Ramos (cell line): ENCODE results near the gene CLEC19A.

Experiments used
- in situ Hi-C: fragments of 300-500 bp; cut with MboI; formaldehyde crosslinking; loops from one replicate; pipeline ENCODE4 v1.14.3; 2022; ENCODE audit warnings: low sequenced_read_pairs; ENCODE audit not compliant: unreplicated experiment

CLEC19A gene

DNA sequence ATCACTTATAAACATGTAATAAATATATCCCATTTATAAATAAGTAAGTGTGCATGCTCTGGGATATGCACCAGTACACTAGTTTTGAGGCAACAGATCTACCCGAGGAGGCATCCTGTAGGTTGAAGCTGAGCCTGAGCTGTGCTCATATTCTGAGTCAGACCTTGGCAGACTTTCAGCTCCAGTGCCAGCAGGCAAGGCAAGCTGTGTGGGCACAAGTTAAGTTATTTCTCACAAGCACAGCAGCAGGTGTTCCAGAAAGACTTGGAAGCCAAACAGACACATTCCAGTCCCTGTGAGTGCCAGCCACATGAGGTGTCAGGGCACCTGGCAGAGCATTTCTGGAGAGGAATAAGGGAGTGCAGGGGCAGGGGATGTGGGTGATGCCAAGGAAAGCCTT, 1.3 kb upstream of the CLEC19A start:
- in situ Hi-C loops, result no loop called here

- in situ Hi-C loops, result no loop called here
Observed at GRCh38 chr16:19286827-19287226, 1.3 kb downstream of the CLEC19A start.

GRCh38 chr16:19287241-19287640, 1.7 kb downstream of the CLEC19A start:
- in situ Hi-C loops, result no loop called here

DNA sequence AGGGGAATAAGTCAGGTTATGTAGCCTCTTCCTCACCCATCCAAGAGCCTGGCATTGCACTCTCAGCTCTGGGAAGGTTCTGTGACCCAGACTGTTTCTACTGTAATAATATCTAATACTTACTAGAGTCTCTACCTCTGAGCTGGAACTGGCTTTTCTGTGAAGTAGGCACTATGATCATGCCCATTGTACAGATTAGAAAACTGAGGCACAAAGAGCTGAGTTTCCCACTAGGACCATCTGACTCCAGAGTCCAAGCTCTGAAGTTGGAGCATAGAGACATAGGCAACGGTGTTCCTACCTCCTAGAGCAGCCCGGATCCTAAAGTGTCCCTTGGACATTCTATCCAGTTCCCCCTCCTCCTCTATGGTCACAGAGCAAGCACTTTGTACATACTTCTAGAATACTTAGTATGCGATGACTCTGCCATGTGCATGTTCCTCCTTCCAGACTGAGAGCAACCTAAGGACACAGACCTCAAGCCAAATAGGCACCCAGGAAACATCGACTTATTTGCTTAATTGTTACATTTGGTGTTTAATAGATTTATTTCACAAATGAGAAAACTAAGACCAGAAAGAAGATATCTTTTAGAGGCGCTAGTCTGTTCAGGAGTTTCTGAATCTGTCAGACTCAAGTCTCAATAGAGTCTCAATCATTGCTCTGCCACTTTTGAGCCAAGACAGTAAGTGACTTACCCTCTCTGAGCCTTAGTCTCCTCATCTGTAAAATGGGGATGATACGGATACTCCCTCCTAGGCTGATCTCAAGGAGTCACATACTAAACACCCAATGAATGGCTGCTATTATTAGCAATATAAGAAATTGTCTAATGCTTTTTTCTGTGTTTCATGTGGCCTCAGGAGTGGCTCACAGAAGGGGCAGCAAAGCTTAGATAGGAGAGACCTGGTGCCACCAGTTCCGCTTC, 3.6 kb downstream of the CLEC19A start:
- in situ Hi-C loops, result no loop called here

DNA sequence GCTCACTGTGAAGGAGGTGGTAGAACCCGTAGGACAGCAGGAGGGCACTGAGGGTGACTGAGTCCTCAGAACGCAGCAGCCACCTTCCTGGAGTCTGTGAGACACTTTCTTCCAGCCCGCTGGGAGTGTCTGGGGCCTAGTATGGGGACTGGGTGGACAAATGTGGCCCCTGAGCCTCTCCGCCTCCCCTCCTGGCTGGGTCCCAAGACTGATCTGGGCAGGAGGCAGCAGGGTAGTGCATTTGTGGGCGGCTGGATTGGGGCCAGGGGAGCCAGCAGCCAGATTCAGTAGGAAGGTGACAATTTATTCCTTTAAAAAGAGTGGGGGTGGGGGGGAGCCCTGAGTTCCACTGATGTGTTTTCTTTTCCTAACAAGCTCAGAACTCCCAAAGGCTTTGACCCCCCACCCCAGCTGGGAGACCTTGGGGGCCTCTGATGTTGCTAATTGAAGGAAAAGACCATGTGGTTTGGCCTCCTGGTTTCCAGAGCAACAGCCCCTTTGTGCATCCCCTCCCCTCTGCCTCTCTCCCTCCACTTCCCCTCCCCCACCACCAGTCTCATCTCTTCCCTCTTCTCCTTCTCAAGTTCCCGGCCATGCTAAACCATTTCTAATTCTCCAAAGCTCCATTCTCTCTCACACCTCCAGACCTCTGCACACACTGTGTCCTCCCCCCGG, 4.4 kb downstream of the CLEC19A start:
- in situ Hi-C loops, result no loop called here

- in situ Hi-C loops, result no loop called here
Observed at GRCh38 chr16:19290860-19291259, 5.3 kb downstream of the CLEC19A start.

GRCh38 chr16:19291475-19291874, 5.9 kb downstream of the CLEC19A start:
- in situ Hi-C loops, result no loop called here

DNA sequence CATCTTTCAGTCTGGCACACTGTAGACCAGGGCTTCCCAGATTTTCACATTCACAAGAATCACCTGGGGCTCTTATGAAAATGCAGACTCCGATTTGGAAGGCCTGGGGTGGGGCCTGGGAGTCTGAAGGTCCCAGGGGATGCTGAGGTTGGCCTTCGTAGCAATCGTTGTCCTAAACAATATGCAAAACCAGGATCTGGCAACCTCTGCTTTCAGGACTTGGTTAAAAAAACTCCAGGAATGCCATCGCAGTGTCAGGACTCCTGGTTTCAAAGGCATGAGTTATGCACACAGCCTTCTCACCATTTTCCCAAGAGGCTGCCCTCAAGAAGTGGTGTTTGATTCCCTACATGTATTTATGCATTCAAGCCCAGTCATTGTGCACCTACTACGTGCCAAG, 6.7 kb downstream of the CLEC19A start:
- in situ Hi-C loops, result no loop called here

DNA sequence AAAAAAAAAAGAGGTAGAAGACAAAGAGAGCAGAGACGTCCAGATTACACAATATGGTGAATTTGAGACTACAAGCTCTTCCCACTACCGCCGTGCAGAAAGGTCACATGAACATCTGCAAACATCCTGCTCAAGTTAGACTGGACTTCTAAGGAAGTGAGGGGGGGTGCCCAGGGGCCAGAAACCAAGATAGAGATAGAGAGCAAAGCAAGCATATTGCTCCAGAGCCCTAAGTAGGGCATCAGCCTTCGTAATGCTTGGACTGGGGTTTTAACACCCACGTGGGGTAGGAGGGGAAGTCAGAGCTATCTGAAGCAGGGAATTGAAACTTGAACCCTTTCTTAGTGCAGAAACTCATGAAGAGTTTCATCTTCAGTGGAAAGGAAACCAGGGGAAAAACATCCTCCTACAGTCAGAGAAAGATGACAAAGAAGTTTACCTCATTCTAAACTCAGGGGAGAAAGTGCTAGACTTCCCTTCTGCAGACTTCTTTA, 8.7 kb downstream of the CLEC19A start:
- in situ Hi-C loops, result no loop called here

- in situ Hi-C loops, result no loop called here
Observed at GRCh38 chr16:19295393-19295792, 9.9 kb downstream of the CLEC19A start.

- in situ Hi-C loops, result no loop called here
Observed at GRCh38 chr16:19297454-19297853, 11.9 kb downstream of the CLEC19A start.

DNA sequence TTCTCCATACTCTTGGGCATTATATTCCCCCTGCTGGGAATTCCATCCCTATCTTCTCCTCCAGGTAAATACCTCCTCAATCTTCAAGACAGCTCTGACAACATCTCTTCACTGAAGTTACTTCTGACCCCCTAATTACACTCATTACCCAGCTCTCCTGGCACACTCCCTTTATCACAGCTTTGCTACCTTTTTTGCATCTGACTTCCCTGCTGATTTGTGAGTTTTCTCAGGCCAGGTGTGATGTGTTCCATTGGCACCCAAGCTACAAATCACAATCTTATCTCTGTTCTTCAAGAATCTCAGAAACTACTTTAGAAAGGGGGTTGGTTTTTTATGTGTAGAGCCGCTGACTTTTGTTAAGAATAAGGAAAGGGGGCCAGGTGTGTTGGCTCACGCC, 14.0 kb downstream of the CLEC19A start:
- in situ Hi-C loops, result no loop called here

DNA sequence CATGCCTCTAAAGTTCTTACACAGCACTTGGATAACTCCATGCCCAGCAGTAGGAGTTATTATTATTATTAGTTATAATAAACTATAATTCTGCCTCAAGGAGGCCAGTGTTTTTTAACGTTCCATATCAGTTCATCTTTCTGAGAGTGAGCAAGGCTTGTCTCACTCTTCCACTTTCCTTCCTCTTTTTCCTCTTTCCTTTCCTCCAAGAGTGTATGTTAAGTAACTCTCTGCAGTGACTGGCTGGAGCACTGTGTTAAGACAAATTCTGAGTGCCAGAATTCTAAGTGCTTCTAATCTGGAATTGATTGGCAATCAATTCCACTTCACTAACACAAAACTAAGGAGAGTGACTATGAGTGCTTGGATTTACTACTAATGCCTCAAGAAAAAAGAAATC, 16.4 kb downstream of the CLEC19A start:
- in situ Hi-C loops, result no loop called here

- in situ Hi-C loops, result no loop called here
Observed at GRCh38 chr16:19304750-19305149, 19.2 kb downstream of the CLEC19A start.

GRCh38 chr16:19305443-19305842, 19.9 kb downstream of the CLEC19A start:
- in situ Hi-C loops, result no loop called here

GRCh38 chr16:19307587-19308241, 22.2 kb downstream of the CLEC19A start:
- in situ Hi-C loops, result no loop called here

DNA sequence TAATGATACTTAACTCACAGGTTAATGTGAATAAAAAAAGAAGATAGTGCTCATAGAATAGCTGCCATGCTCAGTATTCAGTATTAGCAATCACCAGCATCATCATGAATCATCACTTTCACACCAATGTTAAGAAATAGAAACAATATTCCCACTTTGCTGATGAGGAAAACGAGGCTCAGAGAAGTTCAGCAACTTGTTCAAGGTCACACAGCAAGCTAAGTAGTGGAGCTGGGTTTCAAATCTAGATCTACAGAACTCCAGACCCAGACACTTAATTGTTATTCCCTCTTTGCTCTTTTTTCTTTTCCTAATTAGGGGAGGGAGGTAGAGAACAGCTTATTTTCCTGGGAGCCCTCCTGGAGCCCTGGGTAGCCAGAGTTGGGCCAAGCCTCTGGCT, 22.9 kb downstream of the CLEC19A start:
- in situ Hi-C loops, result no loop called here

DNA sequence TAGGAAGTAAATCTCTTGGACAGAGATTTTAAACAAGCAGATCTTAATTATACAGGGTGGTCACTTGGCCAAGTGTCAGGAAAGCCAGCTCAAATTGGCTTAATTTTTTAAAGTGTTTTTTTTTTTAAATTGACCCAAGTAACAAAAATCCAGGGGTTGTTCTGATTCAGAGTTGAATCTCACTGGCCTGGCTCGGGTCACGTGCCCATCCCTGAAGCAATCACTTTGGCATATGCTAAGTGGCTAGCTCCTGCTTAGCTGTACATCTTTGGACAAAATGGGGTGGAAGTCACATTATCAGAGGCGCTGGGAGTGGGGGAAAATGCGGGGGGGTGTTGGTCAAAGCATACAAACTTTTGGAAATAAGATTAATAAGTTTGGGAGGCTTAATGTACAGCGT, 23.6 kb downstream of the CLEC19A start:
- in situ Hi-C loops, result no loop called here

DNA sequence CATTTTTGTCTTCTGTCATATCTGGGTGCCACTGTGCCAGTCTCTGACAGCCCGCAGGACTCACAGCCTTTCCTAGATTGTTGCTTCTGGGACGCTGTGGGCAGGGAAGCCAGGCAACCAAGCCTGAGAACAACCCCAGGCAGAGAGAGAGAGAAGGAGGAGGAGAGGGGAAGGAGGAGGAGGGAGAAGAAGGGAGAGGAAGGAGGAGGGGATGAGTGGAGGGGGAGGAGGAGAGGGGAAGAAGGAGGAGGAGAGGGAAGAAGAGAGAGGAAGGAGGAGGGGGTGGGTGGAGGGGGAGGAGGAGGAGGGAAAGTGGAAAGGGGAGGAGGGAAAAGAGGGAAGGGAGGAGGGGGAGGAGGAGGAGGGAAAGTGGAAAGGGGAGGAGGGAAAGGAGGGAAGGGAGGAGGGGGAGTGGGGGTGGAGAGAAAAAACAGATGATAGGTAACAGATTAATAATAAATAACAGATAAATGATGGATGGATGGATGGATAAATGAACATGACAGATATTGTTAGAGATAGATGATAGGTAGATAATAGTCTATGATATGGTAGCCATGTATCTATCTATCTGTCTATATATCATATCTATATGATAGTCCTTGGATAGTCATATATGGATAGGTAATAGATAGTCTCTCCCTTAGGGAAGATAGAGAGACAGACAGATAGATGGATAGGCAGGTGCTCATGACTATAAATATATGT, 29.3 kb downstream of the CLEC19A start:
- in situ Hi-C loops, result no loop called here

- in situ Hi-C loops, result no loop called here
Observed at GRCh38 chr16:19315889-19316433, 30.4 kb downstream of the CLEC19A start.
